Uterus (tissue), 4 donors: ENCODE measurements around the gene ID1. TPM values are rescaled to one million over a fixed set of nuclear protein-coding genes. Genes with fewer than 3 reads are reported as not detected.

Experiments used
- DNase-seq, 2 donors: peaks; one replicate each; pipeline ENCODE4 v3.0.0-alpha.2; 2019 to 2020
- H3K27ac ChIP-seq, 2 donors: fragments of 200-600 bp; sonication (generic); 1 replicate in 1 of 2; 2 replicates in 1 of 2; pipeline ENCODE4 v1.5.1; 2016 to 2018
- H3K27me3 ChIP-seq, 2 donors: fragments of 200-600 bp; sonication (generic); one replicate each; pipeline ENCODE4 v1.5.1; 2018 to 2019; ENCODE audit warnings: control low read depth in 1 of 2
- H3K36me3 ChIP-seq, 2 donors: fragments of 200-600 bp; sonication (generic); one replicate each; pipeline ENCODE4 v1.5.1; 2019; ENCODE audit warnings: control low read depth in 1 of 2
- H3K4me1 ChIP-seq, 2 donors: fragments of 200-600 bp; sonication (generic); one replicate each; pipeline ENCODE4 v1.5.1; 2018 to 2019; ENCODE audit warnings: control low read depth in 1 of 2
- H3K4me3 ChIP-seq, 2 donors: fragments of 200-600 bp; sonication (generic); 1 replicate in 1 of 2; 2 replicates in 1 of 2; pipeline ENCODE4 v1.5.1; 2018 to 2019; ENCODE audit warnings: mild to moderate bottlenecking in 1 of 2
- H3K9me3 ChIP-seq, 2 donors: fragments of 200-600 bp; sonication (generic); one replicate each; pipeline ENCODE4 v1.5.1; 2019; ENCODE audit warnings: control low read depth in 1 of 2
- CTCF ChIP-seq, 4 experiments: fragments of 200-600 bp in 2 of 4; fragments of 450-650 bp in 2 of 4; sonication (generic) in 2 of 4; IDR thresholded peaks; one replicate each; pipeline ENCODE4 v1.5.1; 2016 to 2019; ENCODE audit warnings: antibody characterized with exemption in 4 of 4, mild to moderate bottlenecking in 2 of 4, moderate library complexity in 1 of 4
- POLR2A ChIP-seq, 2 donors: fragments of 450-650 bp; IDR thresholded peaks; one replicate each; pipeline ENCODE4 v1.6.1; 2016; ENCODE audit warnings: antibody characterized with exemption in 2 of 2, mild to moderate bottlenecking in 1 of 2, moderate library complexity in 1 of 2
- intact Hi-C: fragments of 100-400 bp; cut with DNase I; formaldehyde crosslinking; loops from one replicate; pipeline ENCODE4 v1.15.1; 2023; ENCODE audit warnings: low total_unique reads
- total RNA-seq, 4 donors: library from RNA; depleted of rRNA in 3 of 4; stranded (reverse); fragments of >200 nt in 3 of 4; gene quantifications; one replicate each; pipeline versions ENCODE4 v1.1.0 to v1.2.4, GENCODE V29; 2014 to 2023
- donor health status: DM: yes; HTN: yes; CAD: no.

The ID1 gene
- total RNA-seq, 4 donors from 2014 or later: 364 to 646 (median 505) TPM

DNA sequence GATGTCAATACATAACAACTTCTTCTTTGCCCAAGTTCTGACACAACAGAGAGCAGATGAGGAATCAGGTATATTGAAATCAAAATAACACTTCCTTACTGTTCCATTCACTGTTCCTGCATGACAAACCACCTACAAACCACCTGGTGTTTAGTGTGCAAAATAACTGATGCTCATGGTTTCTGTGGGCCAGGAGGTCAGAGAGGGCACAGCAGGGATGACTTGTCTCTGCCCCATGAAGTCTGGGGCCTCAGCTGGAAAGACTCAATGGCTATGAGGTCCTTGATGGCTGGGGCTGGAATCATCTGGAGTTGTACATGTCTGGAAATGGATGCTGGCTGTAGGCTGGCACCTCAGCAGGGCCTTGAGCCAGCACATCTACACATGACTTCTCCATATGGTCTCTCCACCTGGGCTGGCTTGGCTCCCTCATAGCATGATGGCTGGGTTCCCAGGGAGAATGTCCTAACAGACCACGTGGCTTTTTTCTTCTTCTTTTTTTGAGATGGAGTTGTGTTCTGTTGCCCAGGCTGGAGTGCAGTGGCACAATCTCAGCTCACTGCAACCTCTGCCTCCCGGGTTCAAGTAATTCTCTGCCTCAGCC lies 25.2 kb downstream of the ID1 start:
- H3K4me1 ChIP-seq: no peaks in the 10 kb centered on the region
- no peak for DNase-seq
- H3K27me3 ChIP-seq: no peaks in the 10 kb centered on the region
- H3K36me3 ChIP-seq: no peaks in the 10 kb centered on the region
- H3K4me3 ChIP-seq: no peak overlapping the region
- intact Hi-C loops: no loop called here
- H3K9me3 ChIP-seq: no peaks in the 10 kb centered on the region
- no peak overlapping the region for H3K27ac ChIP-seq
- TF ChIP-seq CTCF (IDR thresholded peaks at IDR 0.05): no peak
- no peak for TF ChIP-seq POLR2A (IDR thresholded peaks at IDR 0.05)

DNA sequence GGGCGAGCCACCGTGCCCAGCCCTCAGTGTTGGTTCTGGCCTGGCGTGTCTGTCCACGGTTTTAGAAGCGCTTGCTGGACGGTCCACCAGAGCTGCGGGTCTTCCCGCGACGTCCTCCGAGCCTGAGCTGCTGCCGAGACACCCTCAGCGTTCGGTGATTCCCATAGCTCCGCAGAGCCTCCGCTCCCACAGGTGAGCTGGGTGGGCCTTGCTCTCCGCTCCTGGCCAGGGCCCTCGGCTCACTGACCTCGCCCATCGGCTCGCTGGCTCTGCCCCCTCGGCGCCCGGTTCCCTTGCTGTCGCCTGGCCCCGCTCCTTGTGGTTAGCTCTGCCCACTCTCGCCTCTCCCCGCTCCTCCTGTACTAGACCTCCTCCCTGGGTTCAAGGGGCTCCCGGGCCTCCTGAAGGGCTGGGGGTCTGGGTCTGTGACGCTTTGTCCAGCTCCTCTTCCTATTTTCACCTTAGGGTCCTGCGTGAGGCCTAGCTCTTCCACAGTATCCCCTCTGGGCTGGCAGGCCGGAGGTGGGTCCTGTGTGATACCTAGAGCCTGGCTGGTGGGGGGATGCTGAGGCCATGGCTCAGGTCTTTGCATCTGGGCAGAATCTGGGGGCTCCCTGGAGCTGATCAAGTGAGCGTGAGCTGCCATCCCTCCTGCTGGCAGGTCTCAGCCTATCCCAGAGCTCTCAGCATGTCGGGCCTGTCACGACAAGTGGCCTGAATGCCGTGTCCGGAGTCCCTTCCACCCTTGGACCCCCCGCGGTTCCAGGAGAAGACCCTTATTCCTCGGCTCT lies 27.7 kb downstream of the ID1 start:
- TF ChIP-seq CTCF (IDR thresholded peaks at IDR 0.05) (no peak), POLR2A (IDR thresholded peaks at IDR 0.05) (no peak)

GRCh38 chr20:31633339-31633914 lies 28.3 kb downstream of the ID1 start:
- Histone ChIP-seq H3K4me3 (no peak overlapping the region), H3K9me3 (no peaks in the 10 kb centered on the region), H3K27me3 (no peaks in the 10 kb centered on the region), H3K4me1 (no peaks in the 10 kb centered on the region), H3K36me3 (no peaks in the 10 kb centered on the region), H3K27ac (no peak overlapping the region)
- intact Hi-C loops: no loop called here
- no peak for DNase-seq
- no peak for TF ChIP-seq CTCF (IDR thresholded peaks at IDR 0.05)
- no peak for TF ChIP-seq POLR2A (IDR thresholded peaks at IDR 0.05)

More for the DNA sequence above, 27.7 kb downstream of the ID1 start:
- no peak overlapping the region for H3K4me3 ChIP-seq
- intact Hi-C loops: no loop called here
- H3K4me1 ChIP-seq: no peaks in the 10 kb centered on the region
- no peaks in the 10 kb centered on the region for H3K36me3 ChIP-seq
- H3K27me3 ChIP-seq: no peaks in the 10 kb centered on the region
- DNase-seq: no peak
- H3K9me3 ChIP-seq: no peaks in the 10 kb centered on the region
- H3K27ac ChIP-seq: no peak overlapping the region

DNA sequence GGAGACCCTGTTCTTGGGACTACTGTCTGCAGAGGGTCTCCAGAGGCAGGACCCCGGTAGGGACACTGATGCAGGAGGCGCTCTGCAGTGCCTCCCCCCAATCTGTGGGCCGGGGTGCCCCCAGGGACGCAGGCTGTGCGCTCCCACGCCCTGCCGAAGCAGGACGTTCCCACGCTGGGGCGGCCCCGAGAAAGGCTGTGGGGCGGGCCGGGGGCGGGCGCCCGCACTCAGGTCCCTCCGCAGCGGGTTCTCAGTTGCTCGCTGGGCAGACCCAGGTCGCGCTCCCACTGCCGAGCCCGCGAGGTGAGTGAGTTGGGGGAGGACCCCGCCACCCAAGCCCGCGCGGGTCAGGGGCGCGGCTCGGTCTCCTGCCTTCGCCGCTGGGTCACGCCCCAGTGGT lies 32.6 kb downstream of the ID1 start, which contains the start of gene COX4I2:
COX4I2 (plus strand) TSS at position 253 of the 400 bp plus-strand sequence. CDS start 1,106 bp downstream, outside the sequence.
- no peaks in the 10 kb centered on the region for H3K9me3 ChIP-seq
- peak within 1 kb of the TSS; percentile 24 to 64 for H3K27ac ChIP-seq
- no peaks in the 10 kb centered on the region for H3K36me3 ChIP-seq
- H3K27me3 ChIP-seq: no peaks in the 10 kb centered on the region
- H3K4me1 ChIP-seq: no peaks in the 10 kb centered on the region
- intact Hi-C loops: no loop called here
- no peak for DNase-seq
- TF ChIP-seq CTCF (IDR thresholded peaks at IDR 0.05) (no peak), POLR2A (IDR thresholded peaks at IDR 0.05) (no peak)
- no peak within 1 kb of the TSS for H3K4me3 ChIP-seq

DNA sequence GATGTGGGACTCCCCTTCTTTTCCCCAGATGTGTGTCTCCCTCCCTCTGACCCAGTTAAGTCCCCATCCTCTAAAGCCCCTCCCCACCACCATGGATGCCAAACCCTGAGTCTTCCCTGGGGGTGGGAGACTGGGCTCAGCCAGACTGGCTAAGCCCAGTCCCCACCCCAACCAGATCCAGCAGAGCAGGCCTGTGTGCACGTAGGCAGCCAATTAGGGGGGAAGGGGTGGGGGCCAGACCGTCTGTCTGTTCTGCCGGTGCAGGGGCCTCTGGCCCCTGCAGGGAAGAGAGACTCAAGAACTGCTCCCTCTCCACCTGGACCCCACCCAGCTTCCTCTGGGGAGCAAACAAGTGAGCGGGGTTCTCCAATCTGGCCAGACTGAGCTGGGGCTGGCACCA lies 33.2 kb downstream of the ID1 start:
- intact Hi-C loops: no loop called here
- Histone ChIP-seq H3K9me3 (no peaks in the 10 kb centered on the region), H3K4me1 (no peaks in the 10 kb centered on the region), H3K27ac (peak overlapping the region; percentile 24 to 64), H3K4me3 (no peak overlapping the region), H3K36me3 (no peaks in the 10 kb centered on the region), H3K27me3 (no peaks in the 10 kb centered on the region)
- TF ChIP-seq POLR2A (IDR thresholded peaks at IDR 0.05): no peak
- no peak for TF ChIP-seq CTCF (IDR thresholded peaks at IDR 0.05)
- DNase-seq: no peak
